ENCODE results near the gene ADAMTS16. TPM values are rescaled to one million over a fixed set of nuclear protein-coding genes. Genes with fewer than 3 reads are reported as not detected.

Gene ADAMTS16
- total and polyA plus RNA-seq, 2 donors (not counting 3 experiments of a cell fraction or from before 2014, with no cell fraction given) = not detected

- H3K9me1 ChIP-seq (replicated peaks; ENCODE audit: control insufficient read depth, extremely low read depth, insufficient read depth, low read length) = no peaks in the 10 kb centered on the region
- DNase-seq (ENCODE audit: low read depth, low spot score) (no peak), FAIRE-seq (no peak)
- H3K36me3 ChIP-seq (ENCODE audit: control insufficient read depth in 2 of 2, extremely low read depth in 1 of 2, insufficient read depth in 2 of 2, low read length in 2 of 2) = no peaks in the 10 kb centered on the region
- TF ChIP-seq EZH2 (IDR thresholded peaks at IDR 0.05; ENCODE audit: borderline replicate concordance, low read depth, low read length, severe bottlenecking) (no peak), FOS (IDR thresholded peaks at IDR 0.05; ENCODE audit: borderline replicate concordance, insufficient read depth, low read length) (no peak)
- ChIA-PET POLR2A (no interaction called here), CTCF (no interaction called here)
- no peaks in the 10 kb centered on the region for H3K4me1 ChIP-seq (ENCODE audit: control insufficient read depth, extremely low read depth, insufficient read depth, low read length)
- H4K20me1 ChIP-seq (replicated peaks; ENCODE audit: control insufficient read depth, extremely low read depth, insufficient read depth, low read length) = no peaks in the 10 kb centered on the region
- intact Hi-C loops (cut with micrococcal nuclease) (no loop called here), dilution Hi-C loops (cut with MboI; ENCODE audit: extremely low pct_ligation_motif_present, low sequenced_read_pairs) (no loop called here)
- no peak overlapping the region for H3K27ac ChIP-seq (ENCODE audit: insufficient read depth, low read depth, low read length)
- H3K4me3 ChIP-seq (replicated peaks in 1 of 3; ENCODE audit: insufficient read depth in 1 of 3, low read depth in 1 of 3, low read length in 3 of 3) = no peak overlapping the region
- H3K9me3 ChIP-seq (replicated peaks; ENCODE audit: control insufficient read depth, insufficient read depth, low read length) = peaks cover 7% of the 10 kb centered on the region
- H3K4me2 ChIP-seq (ENCODE audit: insufficient read depth, low read length) = no peak overlapping the region
- H3K9ac ChIP-seq (replicated peaks; ENCODE audit: extremely low read depth, insufficient read depth, low read length) = no peak overlapping the region
- H3K27me3 ChIP-seq (ENCODE audit: control insufficient read depth in 2 of 2, insufficient read depth in 2 of 2, low read length in 2 of 2) = no peaks in the 10 kb centered on the region
- no peaks in the 10 kb centered on the region for H3K79me2 ChIP-seq (ENCODE audit: control insufficient read depth, insufficient read depth, low read length)
- no TSS peak for BruUV-seq (replicated peaks)
- H2AFZ ChIP-seq (ENCODE audit: low read depth, low read length) = no peak overlapping the region
These were observed 38.5 kb upstream of the ADAMTS16 start for GRCh38 chr5:5101676-5102075.

GRCh38 chr5:5103245-5103644 lies 36.9 kb upstream of the ADAMTS16 start:
- intact Hi-C loops (cut with micrococcal nuclease) = no loop called here
- Histone ChIP-seq H3K27me3 (ENCODE audit: control insufficient read depth in 2 of 2, insufficient read depth in 2 of 2, low read length in 2 of 2) (no peaks in the 10 kb centered on the region), H4K20me1 (replicated peaks; ENCODE audit: control insufficient read depth, extremely low read depth, insufficient read depth, low read length) (no peaks in the 10 kb centered on the region), H3K4me3 (replicated peaks in 1 of 3; ENCODE audit: insufficient read depth in 1 of 3, low read depth in 1 of 3, low read length in 3 of 3) (no peak overlapping the region), H3K9me3 (replicated peaks; ENCODE audit: control insufficient read depth, insufficient read depth, low read length) (peaks cover 7% of the 10 kb centered on the region), H3K27ac (ENCODE audit: insufficient read depth, low read depth, low read length) (no peak overlapping the region), H3K4me1 (ENCODE audit: control insufficient read depth, extremely low read depth, insufficient read depth, low read length) (no peaks in the 10 kb centered on the region), H2AFZ (ENCODE audit: low read depth, low read length) (no peak overlapping the region), H3K9me1 (replicated peaks; ENCODE audit: control insufficient read depth, extremely low read depth, insufficient read depth, low read length) (no peaks in the 10 kb centered on the region), H3K4me2 (ENCODE audit: insufficient read depth, low read length) (no peak overlapping the region), H3K36me3 (ENCODE audit: control insufficient read depth in 2 of 2, extremely low read depth in 1 of 2, insufficient read depth in 2 of 2, low read length in 2 of 2) (no peaks in the 10 kb centered on the region), H3K79me2 (ENCODE audit: control insufficient read depth, insufficient read depth, low read length) (no peaks in the 10 kb centered on the region), H3K9ac (replicated peaks; ENCODE audit: extremely low read depth, insufficient read depth, low read length) (no peak overlapping the region)
- POLR2A ChIA-PET = no interaction called here
- no peak for DNase-seq (ENCODE audit: low read depth, low spot score)
- no peak for TF ChIP-seq JUN (IDR thresholded peaks at IDR 0.05; ENCODE audit: borderline replicate concordance, insufficient read depth, insufficient read length, low read depth)
- no TSS peak for BruUV-seq (replicated peaks)
- dilution Hi-C loops (cut with MboI; ENCODE audit: extremely low pct_ligation_motif_present, low sequenced_read_pairs) = no loop called here
- no peak for FAIRE-seq
- CTCF ChIA-PET = no interaction called here

Measured in endothelial cell of umbilical vein (primary cell).